HepG2 (cell line): ENCODE results near the gene TADA1. TPM values are rescaled to one million over a fixed set of nuclear protein-coding genes. Genes with fewer than 3 reads are reported as not detected.

Experiments used
- ARID3A ChIP-seq: IDR thresholded peaks from 2 replicates; pipeline ENCODE4 v1.6.1; 2012; ENCODE audit warnings: low read depth, low read length, improper control_type of control experiment
- ARID4A ChIP-seq: sonication (generic); formaldehyde crosslinking; IDR thresholded peaks from 2 replicates; pipeline ENCODE4 v1.5.0; 2020; ENCODE audit warnings: mild to moderate bottlenecking, missing genetic modification reagents, borderline replicate concordance
- NFATC3 ChIP-seq: sonication (generic); formaldehyde crosslinking; IDR thresholded peaks from 2 replicates; pipeline ENCODE4 v1.5.1; 2020; ENCODE audit warnings: mild to moderate bottlenecking, missing genetic modification reagents
- NFYB ChIP-seq: sonication (generic); formaldehyde crosslinking; IDR thresholded peaks from 2 replicates; pipeline ENCODE4 v1.4.0; 2020; ENCODE audit warnings: missing genetic modification reagents
- PAF1 ChIP-seq: IDR thresholded peaks from 2 replicates; pipeline ENCODE4 v1.6.1; 2016; ENCODE audit warnings: missing genetic modification reagents, missing compliant biosample characterization
- REL ChIP-seq: sonication (generic); formaldehyde crosslinking; conservative IDR thresholded peaks from 2 replicates; pipeline ENCODE4 v1.8.0; 2022; ENCODE audit warnings: mild to moderate bottlenecking, missing genetic modification reagents, moderate library complexity
- SRY ChIP-seq: sonication (generic); formaldehyde crosslinking; IDR thresholded peaks from 2 replicates; pipeline ENCODE4 v1.8.0; 2022; ENCODE audit warnings: mild to moderate bottlenecking, missing genetic modification reagents
- ZNF10 ChIP-seq: sonication (generic); formaldehyde crosslinking; IDR thresholded peaks from 2 replicates; pipeline ENCODE4 v1.4.0; 2020; ENCODE audit warnings: mild to moderate bottlenecking, low read depth, missing genetic modification reagents, borderline replicate concordance
- ZNF18 ChIP-seq: sonication (generic); formaldehyde crosslinking; IDR thresholded peaks from 2 replicates; pipeline ENCODE4 v1.8.0; 2022; ENCODE audit warnings: mild to moderate bottlenecking, missing genetic modification reagents; ENCODE audit not compliant: insufficient replicate concordance
- ZNF33B ChIP-seq: sonication (generic); formaldehyde crosslinking; IDR thresholded peaks from 2 replicates; pipeline ENCODE4 v1.5.1; 2020; ENCODE audit warnings: mild to moderate bottlenecking, missing genetic modification reagents
- ZNF362 ChIP-seq: sonication (generic); formaldehyde crosslinking; IDR thresholded peaks from 2 replicates; pipeline ENCODE4 v1.4.0; 2020; ENCODE audit warnings: missing genetic modification reagents, mild to moderate bottlenecking, borderline replicate concordance
- ZNF512B ChIP-seq: sonication (generic); formaldehyde crosslinking; IDR thresholded peaks from 2 replicates; pipeline ENCODE4 v1.5.1; 2020; ENCODE audit warnings: missing genetic modification reagents, mild to moderate bottlenecking, borderline replicate concordance
- polyA plus RNA-seq, 8 experiments: library from polyadenylated mRNA; depleted of rRNA in 3 of 8; stranded (reverse) in 7 of 8; unstranded in 1 of 8; fragments of >200 nt; fragmentation: Illumina TruSeq in 4 of 8; extraction: Trizol in 4 of 8; gene quantifications; 2 replicates each; pipeline versions ENCODE4 v1.2.1 to v1.2.3, GENCODE V29; 2011 to 2016; ENCODE audit warnings: low read depth in 4 of 8, missing spikeins in 1 of 8, mixed read lengths in 1 of 8; ENCODE audit not compliant: insufficient read depth in 1 of 8
- total RNA-seq, 5 experiments: library from RNA; depleted of rRNA; stranded (reverse); fragments of >200 nt; fragmentation: Illumina TruSeq; extraction: Trizol; gene quantifications; 2 replicates each; pipeline ENCODE4 v1.2.3, GENCODE V29; 2016; ENCODE audit warnings: low read depth in 1 of 5
- TF ChIP-seq, protein P1 (sequence below): sonication (generic); formaldehyde crosslinking; IDR thresholded peaks from 2 replicates; pipeline ENCODE4 v1.4.0; 2020; ENCODE audit warnings: mild to moderate bottlenecking, missing genetic modification reagents

TADA1 gene
- total and polyA plus RNA-seq, 2 of the 13 experiments (the other 11 are each of a cell fraction or from before 2014, with no cell fraction given), result 28.3 to 29.1 TPM

DNA sequence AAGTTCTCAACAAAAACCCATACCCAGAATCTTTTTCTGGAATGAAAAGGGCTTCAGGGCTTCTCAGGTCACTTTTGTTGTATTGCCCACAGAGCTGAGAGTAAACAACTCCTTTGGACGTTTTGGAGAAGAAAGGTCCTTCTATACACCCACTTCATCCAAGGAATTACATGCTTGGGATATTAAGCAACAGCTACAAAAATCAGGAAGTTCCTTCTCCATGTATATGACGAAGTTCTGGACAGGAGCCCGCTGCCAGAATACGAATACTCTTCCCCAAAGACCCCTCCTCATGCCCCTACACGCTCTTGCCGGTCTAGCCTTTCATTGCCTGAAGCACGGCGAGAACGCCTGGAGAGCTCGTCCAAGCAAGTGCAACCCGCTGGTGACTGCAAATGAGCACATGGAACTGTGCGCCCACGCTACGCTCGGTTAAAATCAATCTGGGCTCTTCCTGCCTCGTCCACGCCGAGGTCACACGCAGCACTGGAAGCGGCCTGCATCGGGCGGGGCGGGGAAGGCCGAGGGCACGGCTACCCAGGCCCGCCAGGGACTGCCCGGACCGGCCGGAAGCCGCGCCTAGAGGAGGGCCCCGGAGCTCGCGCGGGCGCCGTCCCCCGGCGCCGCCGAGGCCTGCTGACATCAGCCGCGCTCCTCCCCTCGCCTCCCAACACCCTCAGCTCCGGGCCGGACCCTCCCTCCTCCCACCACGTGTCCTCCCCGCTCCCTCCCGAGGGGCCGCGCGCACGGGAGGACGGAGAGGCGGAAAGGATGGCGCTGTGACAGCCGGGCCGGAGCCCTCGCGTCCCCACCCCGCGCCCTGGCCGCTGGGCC lies 37.1 kb downstream of the TADA1 start, which contains the start of gene POGK (continued):
- TF ChIP-seq ZNF512B (0 out of 2 replicates have a peak, but pooled peaks have one; percentile 22), NFYB (CRISPR knock-in tag) (peak; percentile 35; the same call in 1 of the 2 replicates), ZNF18 (CRISPR knock-in tag) (no peak), ARID4A (CRISPR knock-in tag) (peak; percentile 88; the same call in 1 of the 2 replicates), PAF1 (CRISPR knock-in tag) (no peak), ZNF10 (CRISPR knock-in tag) (no peak), ZNF362 (CRISPR knock-in tag) (no peak), ARID3A (no peak), REL (CRISPR knock-in tag) (peak; percentile 85; the same call in 1 of the 2 replicates), ZNF33B (CRISPR knock-in tag) (peak; percentile 98), SRY (peak; percentile 90), NFATC3 (CRISPR knock-in tag) (peak; percentile 90; the same call in 1 of the 2 replicates)
- TF ChIP-seq, protein P1, sequence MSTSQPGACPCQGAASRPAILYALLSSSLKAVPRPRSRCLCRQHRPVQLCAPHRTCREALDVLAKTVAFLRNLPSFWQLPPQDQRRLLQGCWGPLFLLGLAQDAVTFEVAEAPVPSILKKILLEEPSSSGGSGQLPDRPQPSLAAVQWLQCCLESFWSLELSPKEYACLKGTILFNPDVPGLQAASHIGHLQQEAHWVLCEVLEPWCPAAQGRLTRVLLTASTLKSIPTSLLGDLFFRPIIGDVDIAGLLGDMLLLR (CRISPR knock-in tag), result peak; percentile 92
